Thoracic aorta (tissue), 2 donors: ENCODE results near the gene ZFPM1. TPM values are rescaled to one million over a fixed set of nuclear protein-coding genes. Genes with fewer than 3 reads are reported as not detected.

Experiments used
- ATAC-seq: fragments of 150-250 bp; one replicate; pipeline ENCODE4 v1.8.0; 2017; ENCODE audit warnings: low read depth; ENCODE audit not compliant: insufficient number of reproducible peaks, low FRiP score
- DNase-seq: peaks from one replicate; pipeline ENCODE4 v3.0.0-alpha.2; 2020; ENCODE audit warnings: low spot score
- H3K27ac ChIP-seq, 2 donors: fragments of 200-600 bp; sonication (generic); 1 replicate in 1 of 2; 2 replicates in 1 of 2; pipeline ENCODE4 v1.5.1; 2016; ENCODE audit warnings: mild to moderate bottlenecking in 2 of 2, moderate library complexity in 2 of 2
- H3K27me3 ChIP-seq: fragments of 200-600 bp; sonication (generic); replicated peaks from 2 replicates; pipeline ENCODE4 v1.6.0; 2016; ENCODE audit warnings: mild to moderate bottlenecking; ENCODE audit not compliant: insufficient read depth
- H3K36me3 ChIP-seq: fragments of 200-600 bp; sonication (generic); one replicate; pipeline ENCODE4 v1.5.1; 2016
- H3K4me1 ChIP-seq, 2 donors: fragments of 200-600 bp; sonication (generic); 1 replicate in 1 of 2; 2 replicates in 1 of 2; pipeline versions ENCODE4 v1.5.1 to v1.6.0; 2016; ENCODE audit warnings: low read depth in 2 of 2, mild to moderate bottlenecking in 1 of 2; ENCODE audit not compliant: control insufficient read depth in 1 of 2
- H3K4me3 ChIP-seq: fragments of 200-600 bp; sonication (generic); 2 replicates; pipeline ENCODE4 v1.5.1; 2016; ENCODE audit warnings: mild to moderate bottlenecking
- H3K9me3 ChIP-seq: fragments of 200-600 bp; sonication (generic); 2 replicates; pipeline ENCODE4 v1.5.1; 2016
- total RNA-seq, 2 donors: library from RNA; depleted of rRNA; stranded (reverse); fragments of >200 nt; gene quantifications; one replicate each; pipeline versions ENCODE4 v1.1.0 to v1.2.3, GENCODE V29; 2016
- TF ChIP-seq, protein P1 (sequence below): fragments of 200-600 bp; sonication (generic); IDR thresholded peaks from one replicate; pipeline ENCODE4 v1.5.1; 2019; ENCODE audit warnings: antibody characterized with exemption

Gene ZFPM1
- total RNA-seq, 2 donors from 2014 or later = 1.8 to 2.5 TPM

DNA sequence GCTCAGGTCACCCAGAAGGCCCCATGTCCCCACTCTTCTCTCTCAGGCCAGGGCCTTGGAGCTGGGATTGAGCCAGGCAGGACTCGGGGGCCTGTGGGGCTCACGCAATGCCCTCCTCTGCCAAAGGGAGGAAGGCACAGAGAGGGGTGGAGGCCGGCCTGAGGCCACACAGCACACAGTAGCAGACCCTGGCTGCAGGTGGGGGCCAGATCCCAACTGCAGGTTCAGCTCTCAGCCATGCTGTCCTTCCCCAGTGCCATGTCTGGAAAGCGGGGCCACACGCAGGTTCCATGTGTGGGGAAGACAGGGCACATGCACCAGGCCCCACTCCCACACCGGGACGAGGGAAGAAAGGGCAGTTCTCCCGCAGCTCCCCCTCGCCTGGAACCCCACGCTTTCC, 33.3 kb upstream of the ZFPM1 start:
- no peaks in the 10 kb centered on the region for H3K9me3 ChIP-seq
- H3K4me1 ChIP-seq = peaks cover 5 to 6% of the 10 kb centered on the region in 2 donors
- no peak for ATAC-seq
- no peak for DNase-seq
- no peak overlapping the region for H3K4me3 ChIP-seq
- H3K36me3 ChIP-seq = no peaks in the 10 kb centered on the region
- no peak overlapping the region for H3K27ac ChIP-seq
- TF ChIP-seq, protein P1, sequence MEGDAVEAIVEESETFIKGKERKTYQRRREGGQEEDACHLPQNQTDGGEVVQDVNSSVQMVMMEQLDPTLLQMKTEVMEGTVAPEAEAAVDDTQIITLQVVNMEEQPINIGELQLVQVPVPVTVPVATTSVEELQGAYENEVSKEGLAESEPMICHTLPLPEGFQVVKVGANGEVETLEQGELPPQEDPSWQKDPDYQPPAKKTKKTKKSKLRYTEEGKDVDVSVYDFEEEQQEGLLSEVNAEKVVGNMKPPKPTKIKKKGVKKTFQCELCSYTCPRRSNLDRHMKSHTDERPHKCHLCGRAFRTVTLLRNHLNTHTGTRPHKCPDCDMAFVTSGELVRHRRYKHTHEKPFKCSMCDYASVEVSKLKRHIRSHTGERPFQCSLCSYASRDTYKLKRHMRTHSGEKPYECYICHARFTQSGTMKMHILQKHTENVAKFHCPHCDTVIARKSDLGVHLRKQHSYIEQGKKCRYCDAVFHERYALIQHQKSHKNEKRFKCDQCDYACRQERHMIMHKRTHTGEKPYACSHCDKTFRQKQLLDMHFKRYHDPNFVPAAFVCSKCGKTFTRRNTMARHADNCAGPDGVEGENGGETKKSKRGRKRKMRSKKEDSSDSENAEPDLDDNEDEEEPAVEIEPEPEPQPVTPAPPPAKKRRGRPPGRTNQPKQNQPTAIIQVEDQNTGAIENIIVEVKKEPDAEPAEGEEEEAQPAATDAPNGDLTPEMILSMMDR = no peak
- no peaks in the 10 kb centered on the region for H3K27me3 ChIP-seq

DNA sequence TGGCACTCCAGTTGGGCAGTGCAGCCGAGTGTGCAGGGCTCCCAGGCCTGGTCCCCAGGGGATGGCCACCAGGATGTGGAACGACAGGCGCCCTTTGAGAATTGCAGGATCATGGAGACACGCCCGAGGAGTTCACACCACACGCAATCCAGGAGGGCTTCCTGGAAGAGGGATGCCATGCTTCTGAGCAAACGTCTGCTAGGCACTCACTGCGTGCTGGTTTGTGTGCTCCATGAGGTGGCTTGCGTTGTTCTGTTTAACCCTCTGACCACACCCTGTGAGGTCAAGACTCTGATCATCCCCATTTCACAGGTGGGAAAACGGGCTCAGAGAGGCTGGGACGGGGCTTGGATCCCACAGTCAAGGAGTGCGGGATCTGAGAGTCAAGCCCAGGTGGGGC, 32.6 kb upstream of the ZFPM1 start:
- Histone ChIP-seq H3K4me3 (no peak overlapping the region), H3K27ac (no peak overlapping the region), H3K27me3 (no peaks in the 10 kb centered on the region), H3K36me3 (no peaks in the 10 kb centered on the region), H3K9me3 (no peaks in the 10 kb centered on the region), H3K4me1 (peaks cover 9 to 12% of the 10 kb centered on the region in 2 donors)
- ATAC-seq (no peak), DNase-seq (no peak)
- TF ChIP-seq, protein P1 = no peak

DNA sequence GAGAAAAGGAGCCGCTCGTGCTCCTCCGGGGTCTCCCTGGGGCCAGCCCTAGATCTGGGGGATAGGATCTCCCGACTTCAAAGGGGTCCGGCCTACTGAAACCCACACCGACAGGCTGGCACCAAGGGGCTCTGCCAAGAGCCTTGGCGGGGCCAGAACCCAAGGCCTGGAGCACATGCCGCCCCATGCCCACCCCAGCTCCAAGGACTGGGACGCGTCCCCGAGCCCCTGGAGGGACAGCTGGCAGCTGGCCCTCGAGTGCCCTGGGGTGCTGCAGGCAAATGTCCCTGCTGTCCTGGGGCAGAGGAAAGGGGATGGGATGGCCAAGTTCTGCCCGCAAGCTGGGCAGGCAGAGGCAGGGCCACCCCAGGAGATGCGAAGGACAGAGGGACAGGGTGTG, 31.8 kb upstream of the ZFPM1 start:
- no peaks in the 10 kb centered on the region for H3K9me3 ChIP-seq
- TF ChIP-seq, protein P1 = no peak
- no peaks in the 10 kb centered on the region for H3K36me3 ChIP-seq
- no peak overlapping the region for H3K27ac ChIP-seq
- no peak overlapping the region for H3K4me3 ChIP-seq
- H3K27me3 ChIP-seq = no peaks in the 10 kb centered on the region
- peaks cover 9 to 12% of the 10 kb centered on the region in 2 donors for H3K4me1 ChIP-seq
- DNase-seq = no peak
- ATAC-seq = no peak

DNA sequence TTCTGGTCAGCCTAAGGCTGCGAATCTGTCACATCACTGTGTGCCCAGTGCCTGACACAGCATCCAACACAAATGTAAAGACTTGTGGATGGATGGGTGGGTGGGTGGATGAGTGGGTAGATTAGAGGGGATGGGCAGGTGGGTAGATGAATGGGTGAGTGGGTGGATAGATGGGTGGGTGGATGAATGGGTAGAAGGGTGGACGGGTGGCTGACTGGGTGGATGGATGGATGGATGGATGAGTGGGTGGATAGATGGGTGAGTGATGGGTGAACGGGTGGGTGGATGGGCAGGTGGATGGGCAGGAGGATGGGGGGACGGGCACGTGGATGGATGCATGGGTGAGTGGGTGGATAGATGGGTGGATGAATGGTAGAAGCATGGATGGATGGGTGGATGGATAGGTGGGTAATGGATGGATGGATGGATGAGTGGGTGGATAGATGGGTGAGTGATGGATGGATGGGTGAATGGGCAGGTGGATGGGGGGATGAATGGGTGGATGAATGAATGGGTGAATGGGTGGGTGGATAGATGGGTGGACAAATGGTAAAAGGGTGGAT, 31.1 kb upstream of the ZFPM1 start:
- peaks cover 9 to 12% of the 10 kb centered on the region in 2 donors for H3K4me1 ChIP-seq
- TF ChIP-seq, protein P1 = no peak
- H3K27me3 ChIP-seq = no peaks in the 10 kb centered on the region
- DNase-seq (no peak), ATAC-seq (no peak)
- H3K36me3 ChIP-seq = no peaks in the 10 kb centered on the region
- H3K27ac ChIP-seq = no peak overlapping the region
- no peak overlapping the region for H3K4me3 ChIP-seq
- H3K9me3 ChIP-seq = no peaks in the 10 kb centered on the region

DNA sequence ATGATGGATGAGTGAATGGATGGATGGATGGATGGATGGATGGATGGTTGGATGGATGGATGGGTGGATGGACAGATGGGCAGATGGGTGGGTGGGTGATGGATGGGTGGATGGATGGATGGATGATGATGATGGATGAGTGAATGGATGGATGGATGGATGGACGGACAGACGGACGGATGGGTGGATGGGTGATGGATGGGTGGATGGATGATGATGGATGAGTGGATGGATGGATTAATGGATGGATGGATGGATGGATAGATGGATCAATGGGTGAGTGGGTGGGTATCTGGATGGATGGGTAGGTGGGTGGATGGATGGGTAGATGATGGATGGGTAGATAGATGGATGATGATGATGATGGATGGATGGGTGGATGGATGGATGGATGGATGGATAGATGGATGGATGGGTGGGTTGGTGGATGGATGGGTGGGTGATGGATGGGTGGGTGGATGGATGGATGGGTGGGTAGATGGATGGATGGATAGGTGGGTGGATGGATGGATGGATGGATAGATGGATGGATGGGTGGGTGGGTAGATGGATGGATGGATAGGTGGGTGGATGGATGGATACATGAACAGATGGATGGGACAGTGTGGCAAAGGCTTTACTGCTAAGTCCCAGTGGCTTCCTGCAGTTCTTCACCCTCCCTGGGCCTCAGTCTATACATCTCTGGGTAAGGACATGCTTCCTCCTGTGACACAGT, 30.2 kb upstream of the ZFPM1 start:
- Histone ChIP-seq H3K27me3 (no peaks in the 10 kb centered on the region), H3K4me3 (no peak overlapping the region), H3K4me1 (peaks cover 9 to 12% of the 10 kb centered on the region in 2 donors), H3K9me3 (no peaks in the 10 kb centered on the region), H3K36me3 (no peaks in the 10 kb centered on the region), H3K27ac (no peak overlapping the region)
- TF ChIP-seq, protein P1 = no peak
- ATAC-seq = no peak
- no peak for DNase-seq
